Uterus (tissue), 4 donors: ENCODE measurements around the gene HM13. TPM values are rescaled to one million over a fixed set of nuclear protein-coding genes. Genes with fewer than 3 reads are reported as not detected.
"Not testable (repeated sequence)": the region's sequence is repeated elsewhere in the genome, so short reads cannot be mapped to it uniquely, and the experiment has no call there.

Source experiments
- DNase-seq, 2 donors: peaks; one replicate each; pipeline ENCODE4 v3.0.0-alpha.2; 2019 to 2020
- H3K27ac ChIP-seq, 2 donors: fragments of 200-600 bp; sonication (generic); 1 replicate in 1 of 2; 2 replicates in 1 of 2; pipeline ENCODE4 v1.5.1; 2016 to 2018
- H3K27me3 ChIP-seq, 2 donors: fragments of 200-600 bp; sonication (generic); one replicate each; pipeline ENCODE4 v1.5.1; 2018 to 2019; ENCODE audit warnings: control low read depth in 1 of 2
- H3K36me3 ChIP-seq, 2 donors: fragments of 200-600 bp; sonication (generic); one replicate each; pipeline ENCODE4 v1.5.1; 2019; ENCODE audit warnings: control low read depth in 1 of 2
- H3K4me1 ChIP-seq, 2 donors: fragments of 200-600 bp; sonication (generic); one replicate each; pipeline ENCODE4 v1.5.1; 2018 to 2019; ENCODE audit warnings: control low read depth in 1 of 2
- H3K4me3 ChIP-seq, 2 donors: fragments of 200-600 bp; sonication (generic); 1 replicate in 1 of 2; 2 replicates in 1 of 2; pipeline ENCODE4 v1.5.1; 2018 to 2019; ENCODE audit warnings: mild to moderate bottlenecking in 1 of 2
- H3K9me3 ChIP-seq, 2 donors: fragments of 200-600 bp; sonication (generic); one replicate each; pipeline ENCODE4 v1.5.1; 2019; ENCODE audit warnings: control low read depth in 1 of 2
- POLR2A ChIP-seq, 2 donors: fragments of 450-650 bp; IDR thresholded peaks; one replicate each; pipeline ENCODE4 v1.6.1; 2016; ENCODE audit warnings: antibody characterized with exemption in 2 of 2, mild to moderate bottlenecking in 1 of 2, moderate library complexity in 1 of 2
- intact Hi-C: fragments of 100-400 bp; cut with DNase I; formaldehyde crosslinking; loops from one replicate; pipeline ENCODE4 v1.15.1; 2023; ENCODE audit warnings: low total_unique reads
- microRNA-seq: library from miRNA; unstranded; fragments of <30 nt; microRNA quantifications from one replicate; pipeline ENCODE4, GENCODE V29; 2016; ENCODE audit warnings: borderline microRNAs expressed, borderline replicate concordance
- small RNA-seq: library from RNA; depleted of rRNA; stranded (forward); fragments of <200 nt; gene quantifications from one replicate; pipeline ENCODE3, GENCODE V24; 2016
- total RNA-seq, 4 donors: library from RNA; depleted of rRNA in 3 of 4; stranded (reverse); fragments of >200 nt in 3 of 4; gene quantifications; one replicate each; pipeline versions ENCODE4 v1.1.0 to v1.2.4, GENCODE V29; 2014 to 2023
- TF ChIP-seq, protein P1 (sequence below), 4 experiments: fragments of 200-600 bp in 2 of 4; fragments of 450-650 bp in 2 of 4; sonication (generic) in 2 of 4; IDR thresholded peaks; one replicate each; pipeline ENCODE4 v1.5.1; 2016 to 2019; ENCODE audit warnings: antibody characterized with exemption in 4 of 4, mild to moderate bottlenecking in 2 of 4, moderate library complexity in 1 of 4
- donor health status: DM: yes; HTN: yes; CAD: no.

Gene HM13
- total RNA-seq, 4 donors from 2014 or later = 40.7 to 147 (median 56.0) TPM

DNA sequence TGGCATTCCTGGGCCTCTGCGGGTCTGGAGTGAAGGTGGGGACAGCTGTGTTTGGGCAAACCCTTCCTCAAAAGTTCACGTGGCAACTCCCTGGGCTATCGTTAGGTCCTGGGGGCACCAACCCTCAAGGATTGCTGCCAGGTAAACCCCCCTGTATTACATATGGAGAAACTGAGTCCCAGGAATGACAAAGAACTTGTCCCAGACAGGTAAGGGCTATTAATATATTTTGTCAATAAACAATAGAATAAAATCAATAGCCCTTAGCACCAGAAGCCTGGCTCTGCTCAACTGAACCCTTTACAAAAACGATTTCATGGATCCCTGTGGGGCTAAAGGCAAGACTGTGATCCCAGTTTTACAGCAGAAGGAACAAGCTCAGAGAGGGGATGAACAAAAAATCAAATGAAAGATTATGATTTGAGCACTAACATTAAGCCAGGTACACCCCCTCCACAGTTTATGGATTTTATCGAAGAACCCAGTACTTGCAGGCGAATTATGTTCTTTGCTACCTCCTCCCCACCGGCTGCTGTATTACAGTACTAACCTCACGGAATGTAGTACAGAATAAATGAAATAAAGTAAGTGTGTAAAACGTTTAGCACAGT lies 93.5 kb downstream of the HM13 start:
- no peaks in the 10 kb centered on the region for H3K36me3 ChIP-seq
- TF ChIP-seq, protein P1, sequence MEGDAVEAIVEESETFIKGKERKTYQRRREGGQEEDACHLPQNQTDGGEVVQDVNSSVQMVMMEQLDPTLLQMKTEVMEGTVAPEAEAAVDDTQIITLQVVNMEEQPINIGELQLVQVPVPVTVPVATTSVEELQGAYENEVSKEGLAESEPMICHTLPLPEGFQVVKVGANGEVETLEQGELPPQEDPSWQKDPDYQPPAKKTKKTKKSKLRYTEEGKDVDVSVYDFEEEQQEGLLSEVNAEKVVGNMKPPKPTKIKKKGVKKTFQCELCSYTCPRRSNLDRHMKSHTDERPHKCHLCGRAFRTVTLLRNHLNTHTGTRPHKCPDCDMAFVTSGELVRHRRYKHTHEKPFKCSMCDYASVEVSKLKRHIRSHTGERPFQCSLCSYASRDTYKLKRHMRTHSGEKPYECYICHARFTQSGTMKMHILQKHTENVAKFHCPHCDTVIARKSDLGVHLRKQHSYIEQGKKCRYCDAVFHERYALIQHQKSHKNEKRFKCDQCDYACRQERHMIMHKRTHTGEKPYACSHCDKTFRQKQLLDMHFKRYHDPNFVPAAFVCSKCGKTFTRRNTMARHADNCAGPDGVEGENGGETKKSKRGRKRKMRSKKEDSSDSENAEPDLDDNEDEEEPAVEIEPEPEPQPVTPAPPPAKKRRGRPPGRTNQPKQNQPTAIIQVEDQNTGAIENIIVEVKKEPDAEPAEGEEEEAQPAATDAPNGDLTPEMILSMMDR (IDR thresholded peaks at IDR 0.05) = no peak
- TF ChIP-seq POLR2A (IDR thresholded peaks at IDR 0.05) = no peak
- no peak for DNase-seq
- peaks cover 0 to 5% of the 10 kb centered on the region in 2 donors for H3K4me1 ChIP-seq
- H3K27me3 ChIP-seq = no peaks in the 10 kb centered on the region
- H3K27ac ChIP-seq = peak overlapping the region in 1 of 2 donors; percentile 80
- no peak overlapping the region for H3K4me3 ChIP-seq
- no peaks in the 10 kb centered on the region for H3K9me3 ChIP-seq
- intact Hi-C loops = no loop called here

DNA sequence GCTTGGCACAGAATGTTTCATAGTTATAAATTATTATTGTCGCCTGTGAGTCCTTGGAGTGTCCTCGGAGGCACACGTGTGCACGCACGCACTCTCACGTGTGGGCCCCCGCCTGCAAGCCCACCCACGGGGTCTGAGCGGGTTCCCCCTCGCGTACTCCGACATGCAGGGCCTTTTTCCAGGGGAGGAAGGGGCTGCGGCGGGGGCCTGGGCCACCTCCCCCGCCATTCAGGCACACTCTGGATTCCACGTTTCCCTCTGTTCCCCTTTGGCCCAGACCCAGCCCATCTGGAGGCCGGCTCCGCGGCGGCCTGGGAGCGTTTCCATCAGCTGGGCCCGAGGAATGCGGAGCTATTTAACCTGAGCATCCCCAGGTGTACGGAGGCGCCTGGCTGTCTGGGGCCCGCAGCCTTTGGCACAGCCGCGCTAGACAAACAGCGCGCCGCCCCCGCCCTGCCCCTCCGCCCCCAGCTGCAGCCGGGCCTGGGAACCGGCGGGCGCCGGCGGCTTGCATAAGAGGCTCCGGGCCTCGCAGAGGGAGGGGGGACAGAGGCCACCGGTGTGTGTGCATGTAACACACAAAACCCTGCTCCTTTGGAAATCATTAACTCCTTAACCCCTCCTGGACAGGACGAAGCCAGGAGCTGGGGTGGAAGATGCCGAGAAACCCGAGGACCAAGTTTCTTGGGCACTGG lies 94.2 kb downstream of the HM13 start:
- intact Hi-C loops = no loop called here
- H3K27me3 ChIP-seq = no peaks in the 10 kb centered on the region
- H3K4me3 ChIP-seq = peak overlapping the region in 1 of 2 donors; percentile 16
- H3K27ac ChIP-seq = peak overlapping the region in 1 of 2 donors; percentile 80
- peak; percentile 73 to 79 for DNase-seq
- H3K36me3 ChIP-seq = no peaks in the 10 kb centered on the region
- TF ChIP-seq, protein P1 (IDR thresholded peaks at IDR 0.05) = no peak
- peak in 1 of 2 donors; percentile 34 for TF ChIP-seq POLR2A (IDR thresholded peaks at IDR 0.05)
- H3K9me3 ChIP-seq = no peaks in the 10 kb centered on the region
- peaks cover 0 to 5% of the 10 kb centered on the region in 2 donors for H3K4me1 ChIP-seq

DNA sequence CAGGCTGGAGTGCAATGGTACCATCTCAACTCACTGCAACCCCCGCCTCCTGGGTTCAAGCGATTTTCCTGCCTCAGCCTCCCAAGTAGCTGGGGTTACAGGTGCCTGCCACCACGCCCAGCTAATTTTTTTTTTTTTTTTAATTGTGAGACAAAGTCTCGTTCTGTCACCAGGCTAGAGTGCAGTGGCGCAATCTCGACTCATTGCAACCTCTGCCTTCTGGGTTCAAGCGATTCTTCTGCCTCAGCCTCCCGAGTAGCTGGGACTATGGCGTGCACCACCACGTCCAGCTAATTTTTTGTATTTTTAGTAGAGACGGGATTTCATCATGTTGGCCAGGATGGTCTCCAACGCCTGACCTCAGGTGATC lies 98.0 kb downstream of the HM13 start:
- H3K4me1 ChIP-seq, H3K27ac ChIP-seq, H3K4me3 ChIP-seq, H3K36me3 ChIP-seq, DNase-seq, H3K9me3 ChIP-seq, H3K27me3 ChIP-seq: not testable (repeated sequence)
- intact Hi-C loops = loop anchor here (5.0 kb wide), 1 partner anchor 45 kb away; no protein-coding TSS in a partner anchor

DNA sequence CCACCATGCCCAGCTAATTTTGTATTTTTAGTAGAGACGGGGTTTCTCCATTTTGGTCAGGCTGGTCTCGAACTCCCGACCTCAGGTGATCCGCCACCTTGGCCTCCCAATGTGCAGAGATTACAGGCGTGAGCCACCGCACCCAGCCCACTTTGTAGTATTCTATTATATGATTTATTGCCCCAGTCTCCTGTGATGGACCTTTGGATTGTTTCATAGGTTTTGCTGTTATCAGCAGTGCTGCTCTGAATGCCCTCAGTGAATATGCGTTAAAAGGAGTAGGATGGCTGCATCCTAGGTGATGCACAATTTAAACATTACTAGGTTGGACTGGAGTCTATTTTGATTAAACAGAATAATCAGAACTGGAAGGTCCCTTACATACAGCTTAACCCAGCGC lies 101.2 kb downstream of the HM13 start:
- intact Hi-C loops = no loop called here
- no peak for TF ChIP-seq POLR2A (IDR thresholded peaks at IDR 0.05)
- TF ChIP-seq, protein P1 (IDR thresholded peaks at IDR 0.05) = no peak
- Histone ChIP-seq H3K9me3 (no peaks in the 10 kb centered on the region), H3K4me1 (no peaks in the 10 kb centered on the region), H3K27ac (no peak overlapping the region), H3K4me3 (no peak overlapping the region), H3K36me3 (no peaks in the 10 kb centered on the region), H3K27me3 (no peaks in the 10 kb centered on the region)
- DNase-seq = no peak

DNA sequence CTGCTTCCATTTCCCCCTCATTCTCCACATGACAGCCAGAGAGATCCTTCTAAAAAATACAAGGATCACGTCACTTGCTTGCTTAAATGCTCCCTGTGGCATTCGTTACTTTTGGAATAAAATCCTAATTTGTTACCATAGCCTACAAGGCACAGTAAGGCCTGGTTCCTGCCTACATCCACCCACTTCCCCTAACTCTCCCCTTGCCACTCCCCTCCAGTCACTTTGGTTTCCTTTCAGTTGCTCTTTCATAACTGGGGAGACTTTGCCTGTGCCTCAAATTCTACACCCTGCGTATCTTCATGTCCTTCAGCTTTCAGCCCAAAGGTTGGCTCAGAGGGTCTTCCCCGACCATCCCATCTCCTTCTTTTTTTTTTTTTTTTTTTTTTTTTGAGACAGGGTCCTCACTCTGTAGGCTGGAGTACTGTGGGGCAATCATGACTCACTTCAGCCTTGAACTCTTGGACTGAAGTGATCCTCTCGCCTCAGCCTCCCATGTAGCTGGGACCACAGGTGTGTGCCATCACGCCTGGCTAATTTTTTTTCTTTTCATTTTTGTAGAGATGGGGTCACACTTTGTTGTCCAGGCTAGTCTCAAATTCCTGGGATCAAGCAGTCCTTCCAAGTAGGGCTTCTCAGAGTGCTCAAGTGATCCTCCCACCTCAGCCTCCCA lies 103.3 kb downstream of the HM13 start:
- H3K9me3 ChIP-seq = no peaks in the 10 kb centered on the region
- H3K4me3 ChIP-seq = no peak overlapping the region
- TF ChIP-seq, protein P1 (IDR thresholded peaks at IDR 0.05) = no peak
- TF ChIP-seq POLR2A (IDR thresholded peaks at IDR 0.05) = no peak
- H3K27me3 ChIP-seq = no peaks in the 10 kb centered on the region
- no peak overlapping the region for H3K27ac ChIP-seq
- H3K4me1 ChIP-seq = no peaks in the 10 kb centered on the region
- DNase-seq = no peak
- no peaks in the 10 kb centered on the region for H3K36me3 ChIP-seq
- intact Hi-C loops = no loop called here

Small RNA genes within 50 kb of the gene (microRNA-seq; reads per million reads assigned to microRNA genes)
- not detected for gene MIR3193

Small RNA genes within 50 kb of the gene (small RNA-seq; reads per million reads assigned to genes)
- not detected for gene MIR3193

Other genes with a start within 250 kb of the HM13 start
- gene DEFB116, start 205.9 kb upstream of the HM13 start, total RNA-seq = not detected
- not detected for gene DEFB118, start 145.8 kb upstream of the HM13 start, total RNA-seq
- gene DEFB119, start 123.9 kb upstream of the HM13 start, total RNA-seq = not detected
- gene DEFB121, start 108.2 kb upstream of the HM13 start, total RNA-seq = not detected
- not detected for gene DEFB123, start 73.8 kb upstream of the HM13 start, total RNA-seq
- 1 to 10 TPM in 1 of 4 donors, not detected in 3; 3.2 TPM for gene DEFB124, start 39.3 kb upstream of the HM13 start, total RNA-seq
- gene REM1, start 39.2 kb upstream of the HM13 start, total RNA-seq = 10 to 100 TPM in 2 of 4 donors, 1 to 10 TPM in 1, under 1 TPM in 1; 0.59 to 12.1 (median 8.7) TPM
- 100 to 1,000 TPM; 364 to 646 (median 505) TPM for gene ID1, start 90.8 kb downstream of the HM13 start, total RNA-seq
- 1 to 10 TPM in 2 of 4 donors, not detected in 2; 5.1 to 8.4 TPM for gene COX4I2, start 123.5 kb downstream of the HM13 start, total RNA-seq
- 100 to 1,000 TPM in 1 of 4 donors, 10 to 100 TPM in 3; 35.0 to 113 (median 57.4) TPM for gene BCL2L1, start 208.4 kb downstream of the HM13 start, total RNA-seq
- 10 to 100 TPM in 1 of 4 donors, under 1 TPM in 2, not detected in 1; 0.12 to 32.4 (median 0.59) TPM for gene TPX2, start 224.8 kb downstream of the HM13 start, total RNA-seq